Upper lobe of left lung (tissue), 6 donors: ENCODE results near the gene WAS. TPM values are rescaled to one million over a fixed set of nuclear protein-coding genes. Genes with fewer than 3 reads are reported as not detected.

ENCODE experiments used
- ATAC-seq, 2 donors: fragments of 200-7000 bp; cut with Tn5 transposase; one replicate each; pipeline ENCODE4 v1.9.1; 2022; ENCODE audit warnings: mild to moderate bottlenecking in 2 of 2, moderate library complexity in 2 of 2; ENCODE audit not compliant: low FRiP score in 2 of 2
- DNase-seq, 2 donors: peaks; one replicate each; pipeline ENCODE4 v3.0.0-alpha.2; 2019 to 2020
- H3K27ac ChIP-seq, 4 donors: fragments of 200-600 bp; sonication (generic); one replicate each; pipeline ENCODE4 v1.5.1; 2016 to 2019
- H3K27me3 ChIP-seq, 4 donors: fragments of 200-600 bp; sonication (generic); one replicate each; pipeline ENCODE4 v1.5.1; 2017 to 2019
- H3K36me3 ChIP-seq, 4 donors: fragments of 200-600 bp; sonication (generic); one replicate each; pipeline ENCODE4 v1.5.1; 2016 to 2019
- H3K4me1 ChIP-seq, 4 donors: fragments of 200-600 bp; sonication (generic); one replicate each; pipeline ENCODE4 v1.5.1; 2018 to 2019
- H3K4me3 ChIP-seq, 4 donors: fragments of 200-600 bp; sonication (generic); one replicate each; pipeline ENCODE4 v1.5.1; 2017 to 2019; ENCODE audit warnings: mild to moderate bottlenecking in 2 of 4, moderate library complexity in 1 of 4
- H3K9me3 ChIP-seq, 4 donors: fragments of 200-600 bp; sonication (generic); one replicate each; pipeline ENCODE4 v1.5.1; 2018 to 2019
- EP300 ChIP-seq, 4 donors: sonication (generic); formaldehyde crosslinking; IDR thresholded peaks; one replicate each; pipeline ENCODE4 v1.5.1; 2017; ENCODE audit warnings: antibody characterized with exemption in 4 of 4, control low read depth in 2 of 4
- POLR2A ChIP-seq, 4 donors: fragments of 450-650 bp; IDR thresholded peaks; one replicate each; pipeline ENCODE4 v1.5.1; 2016 to 2017; ENCODE audit warnings: antibody characterized with exemption in 4 of 4, mild to moderate bottlenecking in 2 of 4
- POLR2AphosphoS5 ChIP-seq, 2 donors: sonication (generic); formaldehyde crosslinking; IDR thresholded peaks; one replicate each; pipeline ENCODE4 v1.5.1; 2017; ENCODE audit warnings: antibody characterized with exemption in 2 of 2
- WGBS, 2 donors: methylation state at CpG; one replicate each; pipeline ENCODE4 v1.1.5; 2017 to 2018; 5-methylcytosine and 5-hydroxymethylcytosine counted together
- total RNA-seq, 6 donors: library from RNA; depleted of rRNA in 4 of 6; stranded (reverse); fragments of >200 nt in 4 of 6; gene quantifications; one replicate each; pipeline versions ENCODE4 v1.1.0 to v1.2.1, GENCODE V29; 2016 to 2021
- TF ChIP-seq, protein P1 (sequence below), 6 experiments: fragments of 450-650 bp in 4 of 6; fragments of 200-600 bp in 2 of 6; sonication (generic) in 2 of 6; IDR thresholded peaks; one replicate each; pipeline ENCODE4 v1.5.1; 2016 to 2019; ENCODE audit warnings: antibody characterized with exemption in 6 of 6
- donor health status: DM: no; HTN: no; CAD: no; lungs with moderate emphysema.
- donor health status: DM: no; HTN: yes; CAD: no; lungs with severe emphysema.

The WAS gene
- total RNA-seq, 6 donors from 2014 or later: 11.7 to 46.0 (median 33.9) TPM

- Histone ChIP-seq H3K36me3 (peaks cover 0 to 11% (median 0%) of the 10 kb centered on the region in 4 donors), H3K4me3 (no peak overlapping the region), H3K4me1 (no peaks in the 10 kb centered on the region), H3K27ac (no peak overlapping the region), H3K27me3 (no peaks in the 10 kb centered on the region), H3K9me3 (no peaks in the 10 kb centered on the region)
- DNase-seq (no peak), ATAC-seq (no peak)
- TF ChIP-seq, protein P1, sequence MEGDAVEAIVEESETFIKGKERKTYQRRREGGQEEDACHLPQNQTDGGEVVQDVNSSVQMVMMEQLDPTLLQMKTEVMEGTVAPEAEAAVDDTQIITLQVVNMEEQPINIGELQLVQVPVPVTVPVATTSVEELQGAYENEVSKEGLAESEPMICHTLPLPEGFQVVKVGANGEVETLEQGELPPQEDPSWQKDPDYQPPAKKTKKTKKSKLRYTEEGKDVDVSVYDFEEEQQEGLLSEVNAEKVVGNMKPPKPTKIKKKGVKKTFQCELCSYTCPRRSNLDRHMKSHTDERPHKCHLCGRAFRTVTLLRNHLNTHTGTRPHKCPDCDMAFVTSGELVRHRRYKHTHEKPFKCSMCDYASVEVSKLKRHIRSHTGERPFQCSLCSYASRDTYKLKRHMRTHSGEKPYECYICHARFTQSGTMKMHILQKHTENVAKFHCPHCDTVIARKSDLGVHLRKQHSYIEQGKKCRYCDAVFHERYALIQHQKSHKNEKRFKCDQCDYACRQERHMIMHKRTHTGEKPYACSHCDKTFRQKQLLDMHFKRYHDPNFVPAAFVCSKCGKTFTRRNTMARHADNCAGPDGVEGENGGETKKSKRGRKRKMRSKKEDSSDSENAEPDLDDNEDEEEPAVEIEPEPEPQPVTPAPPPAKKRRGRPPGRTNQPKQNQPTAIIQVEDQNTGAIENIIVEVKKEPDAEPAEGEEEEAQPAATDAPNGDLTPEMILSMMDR (IDR thresholded peaks at IDR 0.05): no peak
- TF ChIP-seq EP300 (IDR thresholded peaks at IDR 0.05) (no peak), POLR2A (IDR thresholded peaks at IDR 0.05) (no peak), POLR2AphosphoS5 (IDR thresholded peaks at IDR 0.05) (no peak)
- WGBS, 2 donors: 73 to 91% methylated on average over 7 to 9 of the region's 9 CpGs
These were observed 27.7 kb downstream of the WAS start for GRCh38 chrX:48711162-48711928.

GRCh38 chrX:48711929-48712505 lies 28.4 kb downstream of the WAS start:
- no peak overlapping the region for H3K4me3 ChIP-seq

DNA sequence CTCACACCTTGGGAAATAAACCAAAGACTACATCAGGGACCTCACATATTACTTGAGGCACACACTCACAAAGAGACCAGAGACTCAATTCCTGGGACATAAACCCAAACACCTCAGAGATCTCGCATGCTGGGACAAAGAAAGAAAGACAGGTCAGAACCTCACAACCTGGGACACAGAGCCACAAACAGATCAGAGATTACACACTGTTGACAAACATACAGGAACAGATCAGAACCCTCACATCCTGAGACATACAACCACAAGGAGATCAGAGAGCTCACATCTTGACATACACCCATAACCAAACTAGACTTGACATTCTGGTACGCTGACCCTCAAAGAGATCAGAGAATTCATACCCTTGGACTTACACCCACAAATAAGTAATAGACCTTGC lies 30.2 kb downstream of the WAS start:
- WGBS, 2 donors: 85% methylated on average over 2 of the region's 2 CpGs; no CpG with 5 or more reads in 1 of the 2 donors

More at GRCh38 chrX:48711929-48712505, 28.4 kb downstream of the WAS start:
- ATAC-seq (no peak), DNase-seq (no peak)
- Histone ChIP-seq H3K9me3 (no peaks in the 10 kb centered on the region), H3K4me1 (no peaks in the 10 kb centered on the region), H3K27ac (no peak overlapping the region), H3K36me3 (peaks cover 0 to 8% (median 0%) of the 10 kb centered on the region in 4 donors), H3K27me3 (no peaks in the 10 kb centered on the region)
- TF ChIP-seq POLR2A (IDR thresholded peaks at IDR 0.05) (no peak), EP300 (IDR thresholded peaks at IDR 0.05) (no peak), POLR2AphosphoS5 (IDR thresholded peaks at IDR 0.05) (no peak)
- TF ChIP-seq, protein P1 (IDR thresholded peaks at IDR 0.05): no peak
- 78 to 100% methylated on average over 1 to 7 of the region's 7 CpGs for WGBS, 2 donors

DNA sequence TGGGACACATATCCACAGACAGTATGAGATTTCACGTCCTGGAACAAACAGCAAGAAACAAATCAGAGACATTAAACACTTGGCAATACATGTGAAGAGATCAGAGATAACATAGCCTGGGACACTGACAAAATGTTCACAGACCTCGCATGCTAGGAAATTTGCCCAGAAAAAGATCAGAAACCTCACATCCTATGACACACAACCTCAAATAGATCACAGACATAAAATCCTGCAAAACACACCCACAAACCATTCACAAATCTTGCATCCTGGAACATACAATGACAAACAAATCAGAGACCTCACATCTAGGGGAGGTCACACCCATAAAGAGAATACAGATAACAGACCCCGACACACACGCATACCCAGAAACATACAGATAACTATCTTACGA lies 31.0 kb downstream of the WAS start:
- Histone ChIP-seq H3K27me3 (no peaks in the 10 kb centered on the region), H3K27ac (no peak overlapping the region), H3K9me3 (no peaks in the 10 kb centered on the region), H3K4me3 (no peak overlapping the region), H3K4me1 (no peaks in the 10 kb centered on the region), H3K36me3 (no peaks in the 10 kb centered on the region)
- peak in 1 of 2 donors; percentile 57 for ATAC-seq
- no peak for TF ChIP-seq POLR2AphosphoS5 (IDR thresholded peaks at IDR 0.05)
- TF ChIP-seq, protein P1 (IDR thresholded peaks at IDR 0.05): no peak
- no peak for TF ChIP-seq EP300 (IDR thresholded peaks at IDR 0.05)
- no peak for TF ChIP-seq POLR2A (IDR thresholded peaks at IDR 0.05)
- 68 to 75% methylated on average over 5 of the region's 5 CpGs for WGBS, 2 donors
- no peak for DNase-seq

More for the DNA sequence above, 30.2 kb downstream of the WAS start:
- no peak for DNase-seq
- no peak overlapping the region for H3K4me3 ChIP-seq
- no peaks in the 10 kb centered on the region for H3K27me3 ChIP-seq
- no peaks in the 10 kb centered on the region for H3K4me1 ChIP-seq
- no peak for ATAC-seq
- H3K27ac ChIP-seq: no peak overlapping the region
- no peaks in the 10 kb centered on the region for H3K36me3 ChIP-seq
- TF ChIP-seq EP300 (IDR thresholded peaks at IDR 0.05) (no peak), POLR2A (IDR thresholded peaks at IDR 0.05) (no peak)
- H3K9me3 ChIP-seq: no peaks in the 10 kb centered on the region

DNA sequence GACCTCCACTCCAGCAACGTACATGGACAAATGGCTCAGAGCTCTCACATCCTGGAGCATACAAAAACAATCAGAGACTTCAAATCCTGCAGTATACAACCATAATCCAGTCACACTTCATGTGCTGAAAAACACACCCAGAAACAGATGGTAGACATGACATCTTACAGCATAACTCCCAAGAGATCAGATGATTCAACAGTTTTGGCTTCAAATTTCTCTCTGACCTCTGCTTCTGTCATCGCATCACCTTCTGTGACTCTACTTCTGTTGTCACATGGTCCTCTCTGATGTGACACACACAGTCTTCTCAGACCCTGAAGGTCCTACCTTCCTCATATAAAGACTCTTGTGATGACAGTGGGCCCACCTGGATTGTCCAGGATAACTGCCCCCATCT lies 31.5 kb downstream of the WAS start:
- H3K4me1 ChIP-seq: no peaks in the 10 kb centered on the region
- ATAC-seq (peak in 1 of 2 donors; percentile 80), DNase-seq (no peak)
- WGBS, 2 donors: 77 to 88% methylated on average over 2 of the region's 2 CpGs
- no peak overlapping the region for H3K4me3 ChIP-seq
- no peaks in the 10 kb centered on the region for H3K9me3 ChIP-seq
- H3K27me3 ChIP-seq: no peaks in the 10 kb centered on the region
- H3K27ac ChIP-seq: no peak overlapping the region
- TF ChIP-seq, protein P1 (IDR thresholded peaks at IDR 0.05): no peak
- no peak for TF ChIP-seq POLR2A (IDR thresholded peaks at IDR 0.05)
- TF ChIP-seq EP300 (IDR thresholded peaks at IDR 0.05): no peak
- no peak for TF ChIP-seq POLR2AphosphoS5 (IDR thresholded peaks at IDR 0.05)
- no peaks in the 10 kb centered on the region for H3K36me3 ChIP-seq
